ENCODE results near the gene SENP7.

DNA sequence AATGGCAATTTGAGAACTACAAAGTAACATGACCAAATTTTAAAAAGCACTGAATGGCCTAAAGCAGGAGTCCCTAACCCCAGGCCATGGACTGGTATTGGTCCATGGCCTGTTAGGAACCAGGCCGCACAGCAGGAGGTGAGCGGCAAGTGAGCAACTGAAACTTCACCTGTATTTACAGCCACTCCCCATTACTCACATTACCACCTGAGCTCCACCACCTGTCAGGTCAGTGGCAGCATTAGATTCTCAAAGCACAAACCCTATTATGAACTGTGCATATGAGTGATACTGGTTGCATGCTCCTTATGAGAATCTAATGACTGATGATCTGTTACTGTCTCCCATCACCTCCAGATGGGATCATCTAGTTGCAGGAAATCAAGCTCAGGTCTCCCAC is 48.8 kb downstream of the SENP7 start:
- TF ChIP-seq, protein P1, sequence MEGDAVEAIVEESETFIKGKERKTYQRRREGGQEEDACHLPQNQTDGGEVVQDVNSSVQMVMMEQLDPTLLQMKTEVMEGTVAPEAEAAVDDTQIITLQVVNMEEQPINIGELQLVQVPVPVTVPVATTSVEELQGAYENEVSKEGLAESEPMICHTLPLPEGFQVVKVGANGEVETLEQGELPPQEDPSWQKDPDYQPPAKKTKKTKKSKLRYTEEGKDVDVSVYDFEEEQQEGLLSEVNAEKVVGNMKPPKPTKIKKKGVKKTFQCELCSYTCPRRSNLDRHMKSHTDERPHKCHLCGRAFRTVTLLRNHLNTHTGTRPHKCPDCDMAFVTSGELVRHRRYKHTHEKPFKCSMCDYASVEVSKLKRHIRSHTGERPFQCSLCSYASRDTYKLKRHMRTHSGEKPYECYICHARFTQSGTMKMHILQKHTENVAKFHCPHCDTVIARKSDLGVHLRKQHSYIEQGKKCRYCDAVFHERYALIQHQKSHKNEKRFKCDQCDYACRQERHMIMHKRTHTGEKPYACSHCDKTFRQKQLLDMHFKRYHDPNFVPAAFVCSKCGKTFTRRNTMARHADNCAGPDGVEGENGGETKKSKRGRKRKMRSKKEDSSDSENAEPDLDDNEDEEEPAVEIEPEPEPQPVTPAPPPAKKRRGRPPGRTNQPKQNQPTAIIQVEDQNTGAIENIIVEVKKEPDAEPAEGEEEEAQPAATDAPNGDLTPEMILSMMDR (conservative IDR thresholded peaks at IDR 0.05; ENCODE audit: low read length) = no peak
- no peak for TF ChIP-seq EZH2phosphoT487 (IDR thresholded peaks at IDR 0.05; ENCODE audit: borderline replicate concordance, low read depth, low read length)
